ENCODE measurements around the gene FIGN. TPM values are rescaled to one million over a fixed set of nuclear protein-coding genes. Genes with fewer than 3 reads are reported as not detected.

Gene FIGN
- total and polyA plus RNA-seq, 2 of the 8 experiments (the other 6 are each of a cell fraction or from before 2014, with no cell fraction given), result 5.0 to 22.8 TPM

DNA sequence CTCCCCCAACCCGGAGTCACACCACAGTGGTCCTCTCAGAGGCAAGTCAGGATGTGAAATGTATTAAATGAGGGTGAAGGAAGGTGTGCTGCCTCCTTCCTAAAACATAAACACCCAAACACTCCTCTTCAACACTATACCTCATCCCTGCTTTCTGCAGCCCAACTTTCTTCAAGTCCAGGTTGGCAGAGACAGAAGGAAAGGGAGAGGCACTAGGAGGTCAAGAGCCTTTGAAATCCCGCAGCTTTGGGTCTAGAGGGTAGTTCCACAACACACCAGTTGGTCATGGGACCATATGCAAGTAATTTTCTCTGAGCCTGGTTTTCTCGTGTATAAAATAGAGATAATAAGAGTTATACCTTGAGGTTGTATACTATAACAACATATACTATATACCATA is 38.4 kb downstream of the FIGN start (continued):
- TF ChIP-seq, protein P1, sequence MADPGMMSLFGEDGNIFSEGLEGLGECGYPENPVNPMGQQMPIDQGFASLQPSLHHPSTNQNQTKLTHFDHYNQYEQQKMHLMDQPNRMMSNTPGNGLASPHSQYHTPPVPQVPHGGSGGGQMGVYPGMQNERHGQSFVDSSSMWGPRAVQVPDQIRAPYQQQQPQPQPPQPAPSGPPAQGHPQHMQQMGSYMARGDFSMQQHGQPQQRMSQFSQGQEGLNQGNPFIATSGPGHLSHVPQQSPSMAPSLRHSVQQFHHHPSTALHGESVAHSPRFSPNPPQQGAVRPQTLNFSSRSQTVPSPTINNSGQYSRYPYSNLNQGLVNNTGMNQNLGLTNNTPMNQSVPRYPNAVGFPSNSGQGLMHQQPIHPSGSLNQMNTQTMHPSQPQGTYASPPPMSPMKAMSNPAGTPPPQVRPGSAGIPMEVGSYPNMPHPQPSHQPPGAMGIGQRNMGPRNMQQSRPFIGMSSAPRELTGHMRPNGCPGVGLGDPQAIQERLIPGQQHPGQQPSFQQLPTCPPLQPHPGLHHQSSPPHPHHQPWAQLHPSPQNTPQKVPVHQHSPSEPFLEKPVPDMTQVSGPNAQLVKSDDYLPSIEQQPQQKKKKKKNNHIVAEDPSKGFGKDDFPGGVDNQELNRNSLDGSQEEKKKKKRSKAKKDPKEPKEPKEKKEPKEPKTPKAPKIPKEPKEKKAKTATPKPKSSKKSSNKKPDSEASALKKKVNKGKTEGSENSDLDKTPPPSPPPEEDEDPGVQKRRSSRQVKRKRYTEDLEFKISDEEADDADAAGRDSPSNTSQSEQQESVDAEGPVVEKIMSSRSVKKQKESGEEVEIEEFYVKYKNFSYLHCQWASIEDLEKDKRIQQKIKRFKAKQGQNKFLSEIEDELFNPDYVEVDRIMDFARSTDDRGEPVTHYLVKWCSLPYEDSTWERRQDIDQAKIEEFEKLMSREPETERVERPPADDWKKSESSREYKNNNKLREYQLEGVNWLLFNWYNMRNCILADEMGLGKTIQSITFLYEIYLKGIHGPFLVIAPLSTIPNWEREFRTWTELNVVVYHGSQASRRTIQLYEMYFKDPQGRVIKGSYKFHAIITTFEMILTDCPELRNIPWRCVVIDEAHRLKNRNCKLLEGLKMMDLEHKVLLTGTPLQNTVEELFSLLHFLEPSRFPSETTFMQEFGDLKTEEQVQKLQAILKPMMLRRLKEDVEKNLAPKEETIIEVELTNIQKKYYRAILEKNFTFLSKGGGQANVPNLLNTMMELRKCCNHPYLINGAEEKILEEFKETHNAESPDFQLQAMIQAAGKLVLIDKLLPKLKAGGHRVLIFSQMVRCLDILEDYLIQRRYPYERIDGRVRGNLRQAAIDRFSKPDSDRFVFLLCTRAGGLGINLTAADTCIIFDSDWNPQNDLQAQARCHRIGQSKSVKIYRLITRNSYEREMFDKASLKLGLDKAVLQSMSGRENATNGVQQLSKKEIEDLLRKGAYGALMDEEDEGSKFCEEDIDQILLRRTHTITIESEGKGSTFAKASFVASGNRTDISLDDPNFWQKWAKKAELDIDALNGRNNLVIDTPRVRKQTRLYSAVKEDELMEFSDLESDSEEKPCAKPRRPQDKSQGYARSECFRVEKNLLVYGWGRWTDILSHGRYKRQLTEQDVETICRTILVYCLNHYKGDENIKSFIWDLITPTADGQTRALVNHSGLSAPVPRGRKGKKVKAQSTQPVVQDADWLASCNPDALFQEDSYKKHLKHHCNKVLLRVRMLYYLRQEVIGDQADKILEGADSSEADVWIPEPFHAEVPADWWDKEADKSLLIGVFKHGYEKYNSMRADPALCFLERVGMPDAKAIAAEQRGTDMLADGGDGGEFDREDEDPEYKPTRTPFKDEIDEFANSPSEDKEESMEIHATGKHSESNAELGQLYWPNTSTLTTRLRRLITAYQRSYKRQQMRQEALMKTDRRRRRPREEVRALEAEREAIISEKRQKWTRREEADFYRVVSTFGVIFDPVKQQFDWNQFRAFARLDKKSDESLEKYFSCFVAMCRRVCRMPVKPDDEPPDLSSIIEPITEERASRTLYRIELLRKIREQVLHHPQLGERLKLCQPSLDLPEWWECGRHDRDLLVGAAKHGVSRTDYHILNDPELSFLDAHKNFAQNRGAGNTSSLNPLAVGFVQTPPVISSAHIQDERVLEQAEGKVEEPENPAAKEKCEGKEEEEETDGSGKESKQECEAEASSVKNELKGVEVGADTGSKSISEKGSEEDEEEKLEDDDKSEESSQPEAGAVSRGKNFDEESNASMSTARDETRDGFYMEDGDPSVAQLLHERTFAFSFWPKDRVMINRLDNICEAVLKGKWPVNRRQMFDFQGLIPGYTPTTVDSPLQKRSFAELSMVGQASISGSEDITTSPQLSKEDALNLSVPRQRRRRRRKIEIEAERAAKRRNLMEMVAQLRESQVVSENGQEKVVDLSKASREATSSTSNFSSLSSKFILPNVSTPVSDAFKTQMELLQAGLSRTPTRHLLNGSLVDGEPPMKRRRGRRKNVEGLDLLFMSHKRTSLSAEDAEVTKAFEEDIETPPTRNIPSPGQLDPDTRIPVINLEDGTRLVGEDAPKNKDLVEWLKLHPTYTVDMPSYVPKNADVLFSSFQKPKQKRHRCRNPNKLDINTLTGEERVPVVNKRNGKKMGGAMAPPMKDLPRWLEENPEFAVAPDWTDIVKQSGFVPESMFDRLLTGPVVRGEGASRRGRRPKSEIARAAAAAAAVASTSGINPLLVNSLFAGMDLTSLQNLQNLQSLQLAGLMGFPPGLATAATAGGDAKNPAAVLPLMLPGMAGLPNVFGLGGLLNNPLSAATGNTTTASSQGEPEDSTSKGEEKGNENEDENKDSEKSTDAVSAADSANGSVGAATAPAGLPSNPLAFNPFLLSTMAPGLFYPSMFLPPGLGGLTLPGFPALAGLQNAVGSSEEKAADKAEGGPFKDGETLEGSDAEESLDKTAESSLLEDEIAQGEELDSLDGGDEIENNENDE (IDR thresholded peaks at IDR 0.05; ENCODE audit: insufficient replicate concordance, low read length), result no peak
- TF ChIP-seq TBP (IDR thresholded peaks at IDR 0.05; ENCODE audit: low read depth, low read length) (no peak), EP300 (IDR thresholded peaks at IDR 0.05; ENCODE audit: borderline replicate concordance in 1 of 2, low read depth in 2 of 2, low read length in 2 of 2) (no peak)

Measured in H1 (cell line).